HUES6 (cell line): ENCODE measurements around the gene MTHFS.

ENCODE experiments used
- H3K27ac ChIP-seq: 2 replicates; pipeline ENCODE4 v1.7.0; 2013; ENCODE audit warnings: low read depth, mild to moderate bottlenecking, low read length, inconsistent platforms
- H3K27me3 ChIP-seq: 2 replicates; pipeline ENCODE4 v1.6.1; 2013; ENCODE audit warnings: low read length; ENCODE audit not compliant: control insufficient read depth, insufficient read depth
- H3K36me3 ChIP-seq: 2 replicates; pipeline ENCODE4 v1.6.1; 2013; ENCODE audit warnings: low read length; ENCODE audit not compliant: control insufficient read depth, insufficient read depth
- H3K4me1 ChIP-seq: 2 replicates; pipeline ENCODE4 v1.6.1; 2013; ENCODE audit warnings: low read length; ENCODE audit not compliant: control insufficient read depth, insufficient read depth
- H3K4me3 ChIP-seq: 2 replicates; pipeline ENCODE4 v1.5.1; 2013; ENCODE audit warnings: low read depth, low read length
- H3K9ac ChIP-seq: one replicate; pipeline ENCODE4 v1.6.1; 2013; ENCODE audit warnings: mild to moderate bottlenecking, low read length
- H3K9me3 ChIP-seq: 2 replicates; pipeline ENCODE4 v1.6.1; 2013; ENCODE audit warnings: low read depth, low read length; ENCODE audit not compliant: control insufficient read depth, insufficient read depth

The MTHFS gene

DNA sequence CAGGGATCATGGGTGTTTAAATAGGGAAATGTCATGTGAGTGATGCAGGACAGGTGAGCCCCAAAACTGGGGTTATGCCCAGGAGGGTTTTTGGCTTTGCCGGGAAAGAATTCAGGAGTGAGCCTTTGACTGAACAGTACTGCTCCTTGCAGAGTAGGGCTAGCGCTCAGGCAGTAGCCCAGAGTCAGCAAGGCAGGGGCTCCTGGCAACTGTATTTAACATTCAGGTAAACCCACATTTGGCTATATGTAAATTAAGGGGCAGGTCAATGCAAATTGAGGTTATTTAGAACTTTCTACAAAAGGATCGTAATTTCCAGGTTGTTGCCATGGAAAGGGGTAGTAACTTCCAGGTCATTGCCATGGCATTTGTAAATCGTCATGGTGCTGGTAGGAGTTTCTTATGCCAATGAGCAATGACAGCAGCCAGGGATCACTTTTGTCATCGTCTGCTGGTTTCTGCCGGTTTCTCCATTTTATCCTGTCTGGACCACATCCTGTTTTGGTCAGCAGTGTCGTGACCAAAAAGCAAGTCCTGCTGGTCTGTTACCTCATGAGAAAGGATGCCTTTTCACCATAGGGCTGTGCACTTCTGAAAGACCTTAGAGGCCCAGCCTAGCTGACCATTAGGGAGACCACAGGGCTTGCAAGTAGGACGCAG, 24.3 kb downstream of the MTHFS start:
- Histone ChIP-seq H3K27ac (no peak overlapping the region; the same call in 1 of the 2 replicates), H3K36me3 (peaks cover 36% of the 10 kb centered on the region), H3K9ac (no peak overlapping the region), H3K4me3 (no peak overlapping the region), H3K4me1 (peaks cover 8% of the 10 kb centered on the region; the same call in 1 of the 2 replicates), H3K27me3 (no peaks in the 10 kb centered on the region), H3K9me3 (peaks cover 27% of the 10 kb centered on the region; the same call in 1 of the 2 replicates)

DNA sequence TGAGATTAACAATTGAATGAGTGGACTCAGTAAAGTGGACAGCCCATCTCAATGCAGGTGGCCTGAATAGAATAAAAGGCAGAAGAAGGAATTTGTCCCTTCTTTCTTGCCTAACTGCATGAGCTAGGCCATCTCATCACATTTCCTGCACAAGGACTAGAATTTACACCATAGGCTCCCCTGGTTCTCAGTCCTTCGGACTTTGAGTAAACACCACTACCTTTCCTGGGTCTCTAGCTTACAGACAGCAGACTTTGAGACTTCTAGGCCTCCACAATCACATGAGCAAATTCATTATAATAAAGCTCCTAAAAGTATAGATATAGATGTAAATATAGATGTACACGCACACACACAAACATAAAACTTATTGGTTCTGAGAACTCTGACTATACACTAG, 28.3 kb downstream of the MTHFS start:
- H3K36me3 ChIP-seq = peaks cover 18% of the 10 kb centered on the region
- H3K27ac ChIP-seq = no peak overlapping the region
- H3K9ac ChIP-seq = no peak overlapping the region

DNA sequence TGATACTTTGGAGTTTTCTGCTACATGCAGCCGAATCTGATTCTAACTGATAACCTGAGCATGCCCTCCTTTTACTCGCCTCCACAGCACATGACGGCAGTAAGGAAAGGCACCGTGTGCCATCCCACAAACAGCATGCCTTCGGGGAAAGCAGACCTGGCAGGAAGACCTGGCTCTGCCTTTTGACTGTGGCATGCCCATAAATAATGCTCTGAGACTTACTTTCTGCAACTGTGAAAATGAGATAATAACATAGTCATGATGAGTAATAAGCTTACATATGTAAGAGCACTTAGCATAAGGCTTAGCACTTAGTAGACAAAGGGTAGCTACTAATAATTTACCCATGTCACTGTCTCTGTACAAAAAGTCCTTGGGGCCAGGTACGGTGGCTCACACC, 32.9 kb downstream of the MTHFS start:
- Histone ChIP-seq H3K27me3 (no peaks in the 10 kb centered on the region), H3K9me3 (no peaks in the 10 kb centered on the region), H3K36me3 (peaks cover 7% of the 10 kb centered on the region; the same call in 1 of the 2 replicates), H3K27ac (no peak overlapping the region), H3K4me3 (no peak overlapping the region), H3K9ac (no peak overlapping the region), H3K4me1 (no peaks in the 10 kb centered on the region)

More for the DNA sequence above, 28.3 kb downstream of the MTHFS start:
- peaks cover under 1% of the 10 kb centered on the region; the same call in 1 of the 2 replicates for H3K9me3 ChIP-seq
- H3K4me3 ChIP-seq = no peak overlapping the region
- H3K4me1 ChIP-seq = peaks cover 8% of the 10 kb centered on the region; the same call in 1 of the 2 replicates
- no peaks in the 10 kb centered on the region for H3K27me3 ChIP-seq

DNA sequence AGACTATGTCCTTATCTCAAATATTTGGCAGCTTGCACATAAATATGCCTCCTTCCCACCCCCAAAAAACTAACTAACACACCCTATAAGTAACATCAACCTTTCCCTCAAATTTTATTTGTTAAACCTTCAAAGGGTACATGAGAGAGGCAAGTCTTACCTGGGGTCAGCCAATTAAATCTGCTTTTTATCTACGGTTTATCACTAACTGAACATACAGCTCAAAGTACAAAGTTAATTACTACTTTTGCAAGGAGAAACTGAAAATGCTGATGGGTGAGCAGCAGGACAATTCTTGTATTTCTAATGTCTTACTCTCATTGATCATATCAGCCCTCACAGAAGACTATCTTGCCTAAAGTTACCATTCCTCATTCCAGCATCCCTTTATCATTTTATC, 34.6 kb downstream of the MTHFS start:
- H3K9me3 ChIP-seq = no peaks in the 10 kb centered on the region
- H3K36me3 ChIP-seq = no peaks in the 10 kb centered on the region
- H3K27ac ChIP-seq = no peak overlapping the region
- H3K4me3 ChIP-seq = no peak overlapping the region
- H3K9ac ChIP-seq = no peak overlapping the region
- H3K27me3 ChIP-seq = no peaks in the 10 kb centered on the region
- no peaks in the 10 kb centered on the region for H3K4me1 ChIP-seq

DNA sequence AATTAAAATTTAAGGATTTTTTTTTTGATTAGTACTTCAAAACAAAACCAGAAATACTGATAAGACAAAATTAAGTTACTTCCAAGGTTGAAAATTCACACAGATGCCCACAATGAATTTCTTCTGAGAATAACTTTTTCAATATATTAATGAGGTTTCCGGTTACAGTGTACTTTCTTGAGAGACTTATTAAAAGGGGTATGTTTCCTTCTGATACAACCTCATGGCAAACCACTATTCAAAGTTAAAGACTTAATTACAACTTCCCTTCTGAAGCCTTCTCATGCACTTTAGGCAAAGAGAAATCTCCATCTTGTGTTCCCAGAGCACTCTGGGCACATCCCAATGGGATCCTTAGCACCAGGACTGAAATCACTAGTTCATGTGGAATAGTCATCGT, 36.2 kb downstream of the MTHFS start:
- Histone ChIP-seq H3K27ac (no peak overlapping the region), H3K9me3 (no peaks in the 10 kb centered on the region), H3K4me1 (no peaks in the 10 kb centered on the region), H3K4me3 (no peak overlapping the region), H3K27me3 (no peaks in the 10 kb centered on the region), H3K9ac (no peak overlapping the region), H3K36me3 (no peaks in the 10 kb centered on the region)

DNA sequence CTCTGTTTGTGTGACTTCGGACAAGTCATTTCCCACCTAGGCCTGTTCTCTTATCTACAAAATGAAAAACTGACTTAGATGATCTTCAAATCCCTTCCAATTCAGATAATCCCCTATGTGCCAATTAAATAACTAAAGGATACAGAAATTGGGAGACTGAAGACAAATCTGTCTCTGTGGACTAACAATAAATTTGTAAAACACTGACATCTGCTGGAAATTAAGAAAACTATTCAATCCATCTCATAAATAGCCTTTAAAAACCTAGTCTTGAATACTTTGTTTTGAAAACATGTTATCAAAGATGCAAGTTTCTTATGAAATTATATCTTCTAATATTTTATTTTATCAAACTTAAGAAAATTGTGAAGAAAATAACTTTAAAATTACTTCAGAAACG, 38.3 kb downstream of the MTHFS start:
- Histone ChIP-seq H3K9ac (no peak overlapping the region), H3K4me1 (peaks cover 6% of the 10 kb centered on the region; the same call in 1 of the 2 replicates), H3K27me3 (no peaks in the 10 kb centered on the region), H3K9me3 (no peaks in the 10 kb centered on the region), H3K36me3 (no peaks in the 10 kb centered on the region), H3K27ac (no peak overlapping the region), H3K4me3 (no peak overlapping the region)

DNA sequence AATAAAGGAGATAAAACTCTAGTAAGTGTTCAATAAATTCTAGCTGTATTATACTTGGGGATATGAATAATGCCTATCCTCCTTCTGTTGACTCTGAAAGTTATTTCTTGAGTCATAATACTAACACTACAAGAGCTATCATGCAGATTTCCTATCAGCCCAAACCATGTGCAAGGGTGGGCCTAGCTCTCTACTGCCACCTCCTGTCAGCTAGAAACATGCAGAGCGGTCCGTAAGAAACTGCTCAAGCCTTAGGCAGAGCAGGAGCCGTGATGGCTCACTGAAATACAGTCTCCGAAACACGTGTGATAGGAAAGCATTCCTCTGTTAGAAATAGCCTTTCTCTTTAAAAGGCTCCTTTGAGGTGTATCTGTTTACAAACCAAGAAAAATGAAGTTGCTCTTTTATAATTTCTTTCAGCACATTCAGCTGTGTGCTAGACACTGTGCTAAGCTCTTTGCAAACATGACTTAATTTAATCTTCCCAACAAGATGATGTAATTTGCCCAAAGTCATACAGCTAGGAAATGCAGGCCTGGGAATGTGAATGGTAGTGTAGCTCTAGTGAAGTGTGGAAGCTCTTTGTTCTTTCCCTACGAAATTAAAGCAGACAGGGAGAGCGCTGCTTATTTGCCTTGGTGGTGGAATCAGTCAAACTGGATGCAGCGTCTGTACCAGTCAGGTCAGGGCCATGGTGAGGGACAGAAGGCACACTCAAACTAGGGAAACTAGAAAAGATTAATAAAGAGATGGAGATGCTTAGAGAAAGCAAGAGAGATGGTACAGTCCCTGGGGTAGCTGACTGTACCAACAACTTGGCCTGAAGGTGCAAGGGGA, 43.1 kb downstream of the MTHFS start:
- H3K36me3 ChIP-seq = no peaks in the 10 kb centered on the region
- H3K9me3 ChIP-seq = no peaks in the 10 kb centered on the region
- H3K4me3 ChIP-seq = no peak overlapping the region
- peak overlapping the region; percentile 22 for H3K9ac ChIP-seq
- peaks cover 6% of the 10 kb centered on the region; the same call in 1 of the 2 replicates for H3K4me1 ChIP-seq
- H3K27me3 ChIP-seq = no peaks in the 10 kb centered on the region
- no peak overlapping the region for H3K27ac ChIP-seq

DNA sequence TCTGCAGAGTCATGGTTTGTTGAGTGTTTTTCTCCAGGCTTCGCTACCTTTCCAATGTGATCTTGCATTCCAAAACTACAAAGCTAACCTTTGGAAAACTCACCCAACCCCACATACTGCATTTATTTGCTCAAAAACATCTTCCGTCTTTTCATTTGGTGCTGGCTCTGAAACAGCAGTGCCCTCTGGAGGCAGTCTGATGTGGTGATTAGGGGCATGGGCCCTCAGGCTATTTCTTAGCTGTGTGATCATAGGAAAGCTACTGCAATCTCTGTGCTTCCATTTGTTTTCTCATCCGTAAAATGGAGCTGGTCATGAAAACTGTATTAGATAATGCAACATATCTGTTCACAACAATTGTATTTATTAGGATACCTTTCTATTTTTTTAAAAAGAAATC, 47.0 kb downstream of the MTHFS start:
- no peak overlapping the region for H3K27ac ChIP-seq
- no peak overlapping the region for H3K4me3 ChIP-seq
- H3K36me3 ChIP-seq = peaks cover 5% of the 10 kb centered on the region; the same call in 1 of the 2 replicates
- no peaks in the 10 kb centered on the region for H3K27me3 ChIP-seq
- H3K9ac ChIP-seq = no peak overlapping the region
- no peaks in the 10 kb centered on the region for H3K9me3 ChIP-seq
- H3K4me1 ChIP-seq = peaks cover 6% of the 10 kb centered on the region; the same call in 1 of the 2 replicates

DNA sequence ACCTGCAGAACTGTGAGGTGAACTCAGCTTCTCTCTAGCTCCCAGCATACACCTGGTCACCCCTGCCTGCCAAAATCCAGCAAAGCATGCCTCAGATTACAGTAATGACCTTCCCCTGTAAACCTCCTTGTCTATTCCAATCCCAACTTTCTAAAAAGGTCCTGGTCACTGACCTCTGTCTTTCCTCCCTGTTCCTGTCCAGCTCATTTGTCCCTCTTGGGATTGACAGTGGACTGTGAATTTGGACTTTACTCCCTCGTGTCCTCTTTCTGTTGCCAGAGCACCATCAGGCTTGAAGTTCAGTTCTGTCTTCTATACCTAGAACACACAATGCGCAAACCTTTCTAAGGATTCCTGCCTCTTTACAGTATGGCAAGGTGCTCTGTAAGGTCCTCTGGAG, 50.3 kb downstream of the MTHFS start:
- Histone ChIP-seq H3K27me3 (no peaks in the 10 kb centered on the region), H3K4me1 (no peaks in the 10 kb centered on the region), H3K9ac (no peak overlapping the region), H3K27ac (no peak overlapping the region), H3K4me3 (no peak overlapping the region), H3K9me3 (no peaks in the 10 kb centered on the region), H3K36me3 (peaks cover 13% of the 10 kb centered on the region; the same call in 1 of the 2 replicates)

DNA sequence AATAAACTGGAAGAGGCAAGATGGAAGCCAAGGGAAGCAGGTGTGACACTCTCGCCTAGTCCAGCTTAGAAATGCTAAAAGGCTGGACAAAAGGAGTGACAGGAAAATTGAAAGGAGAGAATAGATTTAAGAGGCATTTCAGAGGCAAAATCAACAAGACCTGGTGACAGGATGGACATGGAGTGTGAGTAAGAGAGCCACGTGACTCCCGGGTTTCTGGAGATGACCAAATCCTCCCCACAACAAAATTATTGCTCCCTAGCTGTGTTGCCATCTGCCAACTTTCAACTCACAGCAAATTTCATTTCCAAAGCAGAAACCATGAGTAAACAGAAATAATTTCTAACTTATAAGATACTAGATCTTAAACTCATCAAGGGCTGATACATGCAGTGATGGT, 52.6 kb downstream of the MTHFS start:
- Histone ChIP-seq H3K27me3 (no peaks in the 10 kb centered on the region), H3K4me3 (no peak overlapping the region), H3K36me3 (peaks cover 18% of the 10 kb centered on the region), H3K9me3 (no peaks in the 10 kb centered on the region), H3K27ac (no peak overlapping the region), H3K9ac (no peak overlapping the region), H3K4me1 (no peaks in the 10 kb centered on the region)

DNA sequence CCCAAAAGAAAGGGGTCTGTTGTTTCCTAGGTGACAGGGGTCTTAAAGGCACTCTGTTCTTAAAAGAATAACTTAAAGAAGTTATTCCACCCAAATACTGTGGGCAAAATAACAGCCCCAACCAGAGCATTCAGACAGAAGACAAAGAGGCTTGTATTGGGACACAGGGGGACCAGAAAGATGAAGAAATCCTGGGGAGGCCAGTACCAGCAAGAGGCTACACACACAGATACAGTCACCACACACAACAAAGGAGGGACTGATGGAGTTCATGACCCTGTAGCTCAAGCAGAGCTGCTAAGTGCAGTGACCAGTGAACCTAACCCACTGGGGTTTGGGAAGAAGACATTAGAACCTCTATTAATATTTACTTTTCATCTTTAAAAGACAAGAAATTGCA, 59.0 kb downstream of the MTHFS start:
- H3K36me3 ChIP-seq = peaks cover 11% of the 10 kb centered on the region
- no peak overlapping the region for H3K4me3 ChIP-seq
- H3K4me1 ChIP-seq = no peaks in the 10 kb centered on the region
- H3K27me3 ChIP-seq = no peaks in the 10 kb centered on the region
- no peaks in the 10 kb centered on the region for H3K9me3 ChIP-seq
- no peak overlapping the region for H3K27ac ChIP-seq
- no peak overlapping the region for H3K9ac ChIP-seq
